NCI-H2029 (cell line): ENCODE measurements around the gene CLEC18B.
"Not testable (repeated sequence)": the region's sequence is repeated elsewhere in the genome, so short reads cannot be mapped to it uniquely, and the experiment has no call there.

Experiments used
- DNase-seq: peaks from one replicate; lab custom pipeline; 2025; lab: John Stamatoyannopoulos, UW

The CLEC18B gene

GRCh38 chr16:74420612-74421481 is at the start of gene CLEC18B:
CLEC18B (minus strand) TSS chr16:74421478; CDS start chr16:74421270, 208 bp downstream.
- DNase-seq = not testable (repeated sequence)

GRCh38 chr16:74469946-74470478 is 48.7 kb upstream of the CLEC18B start:
- no peak for DNase-seq

DNA sequence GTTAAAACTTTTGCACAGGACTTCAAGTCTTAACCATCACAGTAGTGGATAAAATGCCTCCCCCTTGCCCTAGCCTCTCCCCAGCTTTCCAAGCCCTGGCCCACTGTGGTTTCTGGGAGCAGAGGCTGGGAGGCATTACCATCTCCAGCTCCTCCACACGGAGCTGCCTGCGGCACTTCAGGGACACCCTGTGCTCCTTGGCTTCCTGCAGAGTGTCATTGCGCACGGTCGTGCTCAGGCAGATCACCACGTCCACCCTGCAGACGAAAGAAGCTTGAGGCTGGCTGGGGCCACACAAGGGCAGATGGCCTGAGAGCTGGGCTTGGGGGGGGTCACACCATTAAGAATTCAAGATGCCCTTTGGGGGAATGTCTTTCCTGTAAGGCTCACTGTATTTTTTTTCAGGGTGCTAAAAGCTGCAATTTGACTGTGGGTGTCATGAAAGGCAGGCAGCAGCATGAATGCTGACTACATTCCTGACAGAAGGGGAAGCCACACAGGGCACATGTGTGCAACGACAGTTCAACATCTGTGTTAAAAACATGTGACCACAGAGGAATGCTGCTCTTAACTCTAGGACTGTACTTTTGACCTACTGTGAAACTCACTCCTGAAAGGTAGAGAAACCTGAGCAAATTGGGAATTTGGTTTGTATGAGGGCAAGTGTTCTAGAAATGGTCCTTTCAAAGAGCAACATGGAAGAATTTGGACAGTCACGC is 47.7 kb upstream of the CLEC18B start:
- DNase-seq = no peak

GRCh38 chr16:74466872-74467271 is 45.6 kb upstream of the CLEC18B start:
- DNase-seq = no peak

GRCh38 chr16:74465851-74466685 is 44.8 kb upstream of the CLEC18B start:
- DNase-seq = no peak

GRCh38 chr16:74465281-74465680 is 44.0 kb upstream of the CLEC18B start:
- no peak for DNase-seq

DNA sequence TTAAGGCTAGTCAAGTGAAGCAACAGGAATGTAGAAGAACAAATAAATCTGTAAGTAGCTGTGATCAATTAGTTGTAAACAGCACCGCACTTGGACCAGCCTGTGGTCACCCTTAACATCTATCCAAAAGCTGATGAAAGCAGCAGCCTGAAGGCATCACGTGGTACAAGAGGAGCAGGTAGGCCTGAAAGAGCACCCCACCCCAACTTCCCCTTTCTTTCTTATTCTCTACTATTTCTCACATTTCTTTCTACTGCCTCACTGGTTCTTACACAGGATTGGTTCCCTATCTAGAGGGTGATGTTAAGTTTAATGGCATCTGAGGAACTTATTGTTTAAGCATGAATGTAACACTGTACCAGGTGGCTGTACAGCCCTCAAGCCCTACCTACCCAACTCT is 42.6 kb upstream of the CLEC18B start:
- no peak for DNase-seq

- no peak for DNase-seq
Observed at GRCh38 chr16:74462361-74462760, 41.1 kb upstream of the CLEC18B start.

DNA sequence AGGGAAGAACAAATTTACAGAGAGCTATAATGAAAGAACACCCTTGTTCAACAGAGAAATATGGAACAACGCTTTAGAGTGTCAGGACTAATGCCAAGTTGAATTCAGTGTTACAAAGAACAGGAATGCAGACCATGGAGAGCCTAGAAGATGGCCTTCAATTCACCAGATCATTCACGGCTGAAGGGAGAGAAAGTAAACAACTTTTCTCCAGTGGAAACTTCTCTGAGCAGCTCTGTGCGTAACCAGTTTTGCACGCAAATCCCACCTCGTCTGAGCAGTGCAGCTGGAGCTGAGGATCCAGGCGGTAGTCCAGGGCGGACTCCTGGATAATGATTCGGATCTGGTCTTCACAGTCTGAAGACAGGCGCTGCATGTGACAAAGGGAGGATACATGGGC is 40.5 kb upstream of the CLEC18B start:
- no peak for DNase-seq

DNA sequence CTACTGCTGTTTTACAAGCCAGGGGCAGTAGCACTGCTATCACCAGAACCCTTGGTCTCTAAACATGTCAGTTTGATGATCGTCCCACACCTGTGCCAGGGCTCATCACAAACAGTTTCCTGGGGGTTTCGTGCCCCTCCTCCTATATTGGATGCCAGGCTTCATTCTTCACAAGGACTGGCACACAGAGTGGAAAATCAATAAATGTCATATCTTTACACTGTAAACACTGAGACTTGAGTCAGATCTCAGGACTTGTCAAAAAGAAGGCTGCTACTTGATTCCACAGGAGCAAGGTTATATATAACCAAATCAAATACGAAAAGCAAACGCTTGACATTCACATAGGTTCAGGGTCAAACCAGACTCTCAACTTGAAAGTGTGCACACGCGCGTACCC is 39.3 kb upstream of the CLEC18B start:
- no peak for DNase-seq

GRCh38 chr16:74456290-74456625 is 35.0 kb upstream of the CLEC18B start:
- no peak for DNase-seq

DNA sequence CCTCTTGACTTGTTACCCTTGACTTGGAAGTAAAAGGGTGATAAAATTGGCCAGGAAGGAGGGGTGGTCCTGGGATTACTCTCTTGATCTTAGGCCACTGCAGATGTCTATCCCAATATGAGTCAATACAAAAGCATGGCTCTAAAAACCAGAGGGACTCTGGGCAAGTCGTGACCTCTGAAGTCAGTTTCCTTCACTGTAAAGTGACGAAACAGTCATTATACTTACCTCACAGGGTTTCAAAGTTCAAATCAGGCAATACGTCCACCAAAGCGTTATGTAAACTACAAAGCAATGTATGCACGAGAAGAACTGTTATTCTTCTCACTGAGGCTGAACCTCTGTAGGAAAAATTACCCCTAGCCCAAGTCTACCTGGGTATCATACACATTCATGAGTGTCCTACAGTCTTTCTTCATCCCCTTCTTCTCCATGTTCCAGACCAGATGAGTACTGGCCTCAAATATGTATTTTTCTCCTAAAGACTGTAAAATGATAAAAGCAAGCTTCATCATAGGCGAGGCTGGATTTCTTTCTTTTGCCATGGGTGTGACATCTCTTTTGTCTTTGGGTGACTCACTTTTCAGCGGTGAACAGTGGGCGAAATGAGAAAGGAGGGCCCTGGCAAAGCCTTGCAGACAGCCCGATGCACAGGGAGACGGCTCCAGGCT is 34.5 kb upstream of the CLEC18B start:
- no peak for DNase-seq

- no peak for DNase-seq
Observed at GRCh38 chr16:74455213-74455612, 33.9 kb upstream of the CLEC18B start.

DNA sequence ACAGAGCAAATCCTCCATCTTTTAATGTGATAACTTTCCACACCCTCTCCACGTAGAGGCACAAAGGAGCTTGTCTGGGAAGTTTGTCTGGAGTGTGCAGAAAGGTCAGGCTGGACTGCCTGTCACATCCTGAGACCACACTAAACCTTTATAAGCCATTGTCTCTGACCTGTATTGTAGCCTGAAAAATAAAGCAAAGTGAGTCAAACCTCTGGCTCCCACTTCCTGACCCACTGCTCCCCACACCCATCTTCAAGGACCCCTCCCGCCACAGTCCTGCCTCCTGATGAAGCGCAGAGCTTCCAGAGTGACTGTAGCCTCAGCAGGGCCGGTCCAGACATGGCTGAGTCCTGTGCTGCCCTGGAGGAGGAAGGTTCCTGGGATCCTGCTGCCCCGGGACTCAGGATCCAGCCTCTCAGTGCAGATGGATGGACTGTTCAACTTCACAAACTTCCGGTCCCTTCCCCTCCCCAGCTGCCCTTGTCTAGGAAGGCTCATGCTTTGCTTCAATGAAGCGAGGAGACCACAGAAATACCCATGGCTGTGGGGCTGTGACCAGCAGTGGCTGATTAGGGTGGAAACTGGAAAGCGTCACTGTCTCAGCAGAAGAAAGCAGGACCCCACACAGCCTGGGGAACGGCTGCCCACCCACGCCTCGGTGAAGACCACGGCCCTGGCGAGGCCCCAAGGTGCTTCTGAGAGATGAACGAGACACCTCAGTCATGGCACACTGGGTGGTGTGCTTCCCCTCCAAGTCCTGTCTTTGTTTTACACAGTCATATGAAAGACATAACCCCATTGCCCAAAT is 30.9 kb upstream of the CLEC18B start:
- DNase-seq = no peak

DNA sequence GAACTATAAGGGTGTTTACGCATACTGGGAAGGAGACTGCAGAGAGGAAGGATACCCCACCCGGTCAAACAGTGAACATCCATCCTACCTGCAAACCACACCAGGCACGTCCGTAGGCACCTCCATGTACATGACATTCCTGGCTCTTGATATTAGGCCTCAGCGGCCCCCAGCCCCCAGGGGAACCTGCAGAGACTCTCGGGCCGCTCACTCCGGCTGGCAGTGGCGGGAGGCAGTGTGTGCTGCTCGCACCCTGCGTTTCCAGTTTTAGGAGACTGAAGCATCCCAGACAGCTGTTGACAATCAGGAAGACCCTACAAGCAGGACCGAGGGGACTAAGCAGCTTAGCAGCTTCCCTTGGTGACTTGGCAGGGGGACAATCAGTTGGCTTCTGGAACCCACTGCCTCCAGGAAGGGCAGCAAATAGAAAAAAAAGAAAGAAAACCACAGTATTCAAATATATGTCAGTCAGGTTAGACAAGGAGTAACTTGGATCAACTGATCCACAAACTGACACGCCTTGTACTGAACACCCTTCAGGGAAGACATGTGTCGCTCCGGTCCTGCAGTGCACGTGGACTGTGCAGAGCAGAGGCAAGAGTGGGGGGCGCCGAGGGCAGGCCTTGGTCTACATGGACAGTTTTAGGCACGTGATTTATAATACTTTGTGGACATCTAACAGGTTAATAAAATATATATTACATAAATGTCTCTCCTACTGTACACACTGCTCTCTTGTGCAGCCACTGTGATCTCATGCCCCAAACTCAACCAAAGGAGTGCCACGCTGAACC is 29.9 kb upstream of the CLEC18B start:
- DNase-seq = no peak

- DNase-seq = no peak
Observed at GRCh38 chr16:74450236-74450635, 29.0 kb upstream of the CLEC18B start.

GRCh38 chr16:74449470-74449869 is 28.2 kb upstream of the CLEC18B start:
- no peak for DNase-seq

- DNase-seq = no peak
Observed at GRCh38 chr16:74448990-74449389, 27.7 kb upstream of the CLEC18B start.

GRCh38 chr16:74447578-74447977 is 26.3 kb upstream of the CLEC18B start:
- DNase-seq = no peak

- DNase-seq = no peak
Observed at GRCh38 chr16:74446866-74447265, 25.6 kb upstream of the CLEC18B start.
